ENCODE results near the gene ADAMTS9. TPM values are rescaled to one million over a fixed set of nuclear protein-coding genes. Genes with fewer than 3 reads are reported as not detected.

ADAMTS9 gene
- total RNA-seq, 2 donors from 2014 or later, result 104 to 420 TPM

- TF ChIP-seq CTCF (IDR thresholded peaks at IDR 0.05), result no peak
Observed at GRCh38 chr3:64496786-64497490, 190.9 kb downstream of the ADAMTS9 start.

GRCh38 chr3:64495781-64496334, 191.9 kb downstream of the ADAMTS9 start:
- Histone ChIP-seq H3K27ac (no peak overlapping the region), H3K4me1 (ENCODE audit: control insufficient read depth in 1 of 2, low read depth in 2 of 2) (no peaks in the 10 kb centered on the region), H3K9me3 (no peaks in the 10 kb centered on the region), H3K27me3 (replicated peaks; ENCODE audit: insufficient read depth) (no peaks in the 10 kb centered on the region), H3K36me3 (no peaks in the 10 kb centered on the region), H3K4me3 (no peak overlapping the region)
- TF ChIP-seq CTCF (IDR thresholded peaks at IDR 0.05), result no peak
- ATAC-seq (ENCODE audit: insufficient number of reproducible peaks, low FRiP score, low read depth), result no peak
- no peak for DNase-seq (ENCODE audit: low spot score)

More at GRCh38 chr3:64496786-64497490, 190.9 kb downstream of the ADAMTS9 start:
- Histone ChIP-seq H3K4me3 (no peak overlapping the region), H3K36me3 (no peaks in the 10 kb centered on the region), H3K27me3 (replicated peaks; ENCODE audit: insufficient read depth) (no peaks in the 10 kb centered on the region), H3K27ac (no peak overlapping the region), H3K4me1 (ENCODE audit: control insufficient read depth in 1 of 2, low read depth in 2 of 2) (no peaks in the 10 kb centered on the region), H3K9me3 (no peaks in the 10 kb centered on the region)
- ATAC-seq (ENCODE audit: insufficient number of reproducible peaks, low FRiP score, low read depth) (no peak), DNase-seq (ENCODE audit: low spot score) (no peak)

GRCh38 chr3:64495121-64495780, 192.5 kb downstream of the ADAMTS9 start:
- H3K4me3 ChIP-seq, result no peak overlapping the region
- no peak for ATAC-seq (ENCODE audit: insufficient number of reproducible peaks, low FRiP score, low read depth)
- H3K36me3 ChIP-seq, result no peaks in the 10 kb centered on the region
- no peak overlapping the region for H3K27ac ChIP-seq
- H3K9me3 ChIP-seq, result no peaks in the 10 kb centered on the region
- H3K27me3 ChIP-seq (replicated peaks; ENCODE audit: insufficient read depth), result no peaks in the 10 kb centered on the region
- no peak for TF ChIP-seq CTCF (IDR thresholded peaks at IDR 0.05)
- H3K4me1 ChIP-seq (ENCODE audit: control insufficient read depth in 1 of 2, low read depth in 2 of 2), result no peaks in the 10 kb centered on the region
- no peak for DNase-seq (ENCODE audit: low spot score)

GRCh38 chr3:64494526-64494925, 193.3 kb downstream of the ADAMTS9 start:
- H3K4me3 ChIP-seq, result no peak overlapping the region
- H3K4me1 ChIP-seq (ENCODE audit: control insufficient read depth in 1 of 2, low read depth in 2 of 2), result no peaks in the 10 kb centered on the region
- ATAC-seq (ENCODE audit: insufficient number of reproducible peaks, low FRiP score, low read depth) (no peak), DNase-seq (ENCODE audit: low spot score) (no peak)
- no peaks in the 10 kb centered on the region for H3K27me3 ChIP-seq (replicated peaks; ENCODE audit: insufficient read depth)
- H3K27ac ChIP-seq, result no peak overlapping the region
- H3K9me3 ChIP-seq, result no peaks in the 10 kb centered on the region
- no peak for TF ChIP-seq CTCF (IDR thresholded peaks at IDR 0.05)
- H3K36me3 ChIP-seq, result no peaks in the 10 kb centered on the region

GRCh38 chr3:64493149-64493548, 194.7 kb downstream of the ADAMTS9 start:
- no peak for TF ChIP-seq CTCF (IDR thresholded peaks at IDR 0.05)
- no peak for DNase-seq (ENCODE audit: low spot score)
- Histone ChIP-seq H3K36me3 (no peaks in the 10 kb centered on the region), H3K9me3 (no peaks in the 10 kb centered on the region), H3K4me3 (no peak overlapping the region), H3K27ac (no peak overlapping the region), H3K4me1 (ENCODE audit: control insufficient read depth in 1 of 2, low read depth in 2 of 2) (no peaks in the 10 kb centered on the region), H3K27me3 (replicated peaks; ENCODE audit: insufficient read depth) (no peaks in the 10 kb centered on the region)
- ATAC-seq (ENCODE audit: insufficient number of reproducible peaks, low FRiP score, low read depth), result no peak

All from thoracic aorta (tissue), 2 donors.